Measurements from ENCODE around the gene XAB2.

XAB2 gene

DNA sequence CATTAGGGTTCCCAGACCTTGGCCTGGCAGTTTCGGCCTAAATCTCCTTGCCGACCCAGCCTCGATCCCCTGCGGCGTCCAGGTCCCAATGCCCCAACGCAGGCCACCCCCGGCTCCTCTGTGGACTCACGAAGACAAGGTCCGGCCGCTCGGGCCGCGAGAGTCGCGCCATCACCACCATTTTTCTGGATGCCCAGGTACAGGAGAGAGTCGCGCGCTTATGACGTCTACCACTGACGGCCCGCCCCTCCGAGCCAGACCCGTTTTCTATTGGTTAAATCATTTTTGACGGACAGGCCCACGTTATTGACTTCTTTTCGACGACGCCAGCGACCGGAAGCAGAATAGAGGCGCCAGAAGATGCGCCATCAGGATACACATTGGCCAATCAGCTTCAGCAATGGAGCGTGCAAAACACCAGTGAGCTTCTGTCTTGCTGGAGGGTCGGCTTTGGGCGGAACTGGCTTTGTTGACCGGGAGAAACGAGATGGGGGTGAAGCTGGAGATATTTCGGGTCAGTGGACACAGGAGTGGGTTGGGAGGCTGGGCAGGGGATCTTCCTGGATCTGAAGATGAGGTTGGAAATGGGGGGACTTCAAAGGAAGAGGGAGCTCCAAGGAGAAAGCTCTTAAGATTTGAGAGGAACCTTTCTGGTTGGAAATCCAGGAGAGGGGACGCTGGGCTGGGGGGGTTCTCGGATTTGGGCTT is at the start of gene XAB2, which contains the start of gene PET100:
Gene XAB2, minus strand, starts transcription at position 199 of the 708 bp plus-strand sequence. Its CDS starts 18 bp downstream, at position 181.
Gene PET100, plus strand, starts transcription at position 447 of the 708 bp plus-strand sequence. Its CDS starts 41 bp downstream, at position 488.
- DNase-seq = peak; percentile 99

DNA sequence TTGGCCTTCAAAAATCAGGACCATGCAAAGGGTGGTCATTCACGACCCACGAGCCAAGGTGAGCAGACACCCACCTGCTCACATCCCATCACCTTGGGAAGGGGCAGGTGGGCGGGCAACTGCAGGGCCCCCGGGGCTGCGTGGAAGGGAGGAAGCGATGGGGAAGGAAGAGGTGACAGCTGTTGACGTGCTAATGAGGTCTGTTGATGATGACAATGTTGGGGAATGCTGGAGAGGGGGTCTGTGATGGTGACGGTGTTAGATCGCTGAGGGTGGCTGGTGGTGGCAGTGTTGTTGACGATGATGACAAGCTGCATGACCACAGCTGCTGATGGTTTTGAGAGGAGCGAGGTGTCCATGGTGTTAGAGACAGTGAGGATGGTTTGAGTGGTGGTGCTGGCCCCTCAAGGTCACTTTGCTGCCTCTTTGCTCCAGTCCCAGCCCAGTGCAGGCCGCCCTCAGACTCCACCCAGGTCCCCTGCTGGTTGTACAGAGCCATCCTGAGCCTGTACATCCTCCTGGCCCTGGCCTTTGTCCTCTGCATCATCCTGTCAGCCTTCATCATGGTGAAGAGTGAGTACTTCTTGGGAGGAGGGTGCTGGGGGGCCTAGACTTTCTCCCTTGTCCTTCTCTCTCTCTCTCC is 48.4 kb upstream of the XAB2 start:
- no peak for DNase-seq

DNA sequence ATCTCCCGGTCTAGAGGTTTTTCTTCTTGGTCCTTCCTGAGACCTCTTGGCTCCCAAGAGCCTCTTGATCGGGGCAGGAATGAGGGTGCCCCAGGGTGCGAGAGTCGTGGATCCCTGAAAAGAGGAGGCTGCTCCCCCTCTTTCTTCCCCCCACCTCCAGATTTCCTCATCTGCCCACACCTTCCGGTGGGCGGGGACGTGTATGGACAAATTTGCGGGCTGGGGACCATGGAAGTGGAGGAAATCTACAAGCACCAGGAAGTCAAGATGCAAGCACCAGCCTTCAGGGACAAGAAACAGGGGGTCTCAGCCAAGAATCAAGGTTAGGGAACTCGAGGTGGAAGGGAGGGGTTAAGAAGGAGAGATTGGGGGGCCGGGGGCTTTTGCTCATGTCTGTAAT is 47.5 kb upstream of the XAB2 start, which contains the start of gene MCEMP1:
Gene MCEMP1, plus strand, starts transcription at position 237 of the 400 bp plus-strand sequence. Its CDS starts 31 bp downstream, at position 268.
- DNase-seq = no peak

DNA sequence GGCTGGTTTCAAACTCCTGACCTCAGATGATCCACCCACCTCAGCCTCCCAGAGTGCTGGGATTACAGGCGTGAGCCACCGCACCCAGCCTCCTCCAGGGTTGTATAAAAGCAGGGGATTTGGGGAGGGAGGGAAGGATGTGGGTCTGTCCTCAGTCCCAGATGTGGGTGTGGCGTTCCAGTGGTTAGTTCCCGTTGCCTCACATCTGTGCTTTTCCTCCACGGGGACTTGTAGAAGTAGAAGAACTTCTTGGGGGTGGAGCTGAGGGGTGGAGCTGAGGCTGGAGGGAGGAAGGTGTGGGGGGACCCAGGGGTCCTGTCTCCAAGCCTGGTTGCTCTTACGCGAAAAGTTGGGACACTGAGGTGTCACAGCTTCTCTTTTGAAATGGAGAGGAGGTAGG is 47.0 kb upstream of the XAB2 start:
- DNase-seq = no peak

DNA sequence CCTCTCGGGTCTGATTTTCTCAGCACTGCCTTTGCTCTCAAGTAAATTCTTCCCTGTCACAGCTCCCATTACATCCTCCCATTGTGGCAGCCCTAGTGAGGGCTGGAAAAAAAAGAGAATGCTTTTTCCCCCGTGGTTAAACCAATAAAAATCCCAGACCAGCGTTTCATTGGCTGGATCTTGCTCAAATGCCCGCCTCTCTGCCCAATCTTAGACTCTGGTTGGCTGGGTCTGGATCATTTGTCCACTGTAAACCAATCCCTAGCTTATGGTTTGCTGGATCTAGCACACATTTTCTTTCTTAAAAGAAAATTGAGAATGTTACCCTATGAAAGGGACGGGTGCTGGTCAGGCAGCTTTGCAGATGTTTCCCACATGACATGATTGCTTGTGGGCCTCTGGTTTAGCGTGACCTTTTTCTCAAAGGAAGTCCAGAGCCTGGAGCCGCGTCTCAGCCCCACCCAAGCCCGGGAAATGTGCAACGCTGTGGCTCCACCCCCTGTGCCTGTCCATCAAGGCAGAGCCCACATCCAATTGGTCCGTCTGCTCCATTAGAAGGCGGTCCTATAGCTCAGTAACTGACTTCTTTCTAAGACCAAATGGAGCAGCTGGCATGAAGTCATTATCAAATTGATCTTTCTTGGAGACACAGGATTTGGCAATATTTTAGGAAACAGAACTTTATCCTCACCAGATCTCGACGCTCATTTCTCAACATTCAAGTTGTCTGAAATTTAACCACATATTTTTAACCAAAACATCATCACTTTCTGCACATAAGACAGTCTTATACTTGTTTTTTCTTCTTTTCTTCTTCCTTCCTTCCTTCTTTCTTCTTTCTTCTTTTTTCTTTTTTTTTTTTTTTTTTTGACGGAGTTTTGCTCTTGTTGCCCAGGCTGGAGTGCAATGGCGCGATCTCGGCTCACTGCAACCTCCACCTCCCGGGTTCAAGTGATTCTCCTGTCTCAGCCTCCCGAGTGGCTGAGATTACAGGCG is 45.0 kb upstream of the XAB2 start:
- DNase-seq = peak; percentile 11

DNA sequence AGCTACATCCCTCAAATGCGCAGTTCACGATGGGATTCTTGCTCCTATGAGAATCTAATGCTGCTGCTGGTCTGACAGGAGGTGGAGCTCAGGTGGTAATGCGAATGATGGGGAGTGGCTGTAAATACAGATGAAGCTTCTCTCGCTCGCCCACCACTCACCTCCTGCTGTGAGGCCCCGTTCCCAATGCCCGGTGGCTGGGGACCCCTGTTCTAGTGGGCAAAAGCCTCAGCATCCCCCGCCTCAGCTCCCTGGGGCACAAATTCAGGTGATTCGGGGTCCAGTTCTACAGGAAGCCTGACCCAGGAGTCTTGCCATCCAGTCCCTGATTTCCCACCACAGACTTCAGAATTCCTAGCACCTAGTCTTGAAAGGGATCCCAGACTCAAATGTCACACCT is 43.2 kb upstream of the XAB2 start:
- DNase-seq = no peak

DNA sequence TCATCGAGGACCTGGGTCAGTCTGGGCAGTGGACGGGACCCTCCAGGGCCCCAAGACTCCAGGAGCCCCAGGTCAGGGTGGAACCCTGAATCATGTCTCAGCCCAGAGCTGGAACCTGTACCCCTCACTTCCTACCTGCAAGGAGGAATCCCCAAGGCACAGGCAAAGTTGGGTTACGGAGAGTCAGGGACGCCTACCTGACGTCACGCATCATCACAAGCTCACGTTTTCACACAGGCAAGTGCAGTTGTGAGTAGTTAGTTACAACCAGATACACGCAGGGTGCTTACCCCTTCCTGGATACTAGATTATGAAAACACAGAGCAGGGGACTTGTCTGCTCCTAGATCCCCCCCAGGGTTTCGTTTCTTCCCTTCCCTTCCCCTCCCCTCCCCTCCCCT is 41.4 kb upstream of the XAB2 start:
- no peak for DNase-seq

DNA sequence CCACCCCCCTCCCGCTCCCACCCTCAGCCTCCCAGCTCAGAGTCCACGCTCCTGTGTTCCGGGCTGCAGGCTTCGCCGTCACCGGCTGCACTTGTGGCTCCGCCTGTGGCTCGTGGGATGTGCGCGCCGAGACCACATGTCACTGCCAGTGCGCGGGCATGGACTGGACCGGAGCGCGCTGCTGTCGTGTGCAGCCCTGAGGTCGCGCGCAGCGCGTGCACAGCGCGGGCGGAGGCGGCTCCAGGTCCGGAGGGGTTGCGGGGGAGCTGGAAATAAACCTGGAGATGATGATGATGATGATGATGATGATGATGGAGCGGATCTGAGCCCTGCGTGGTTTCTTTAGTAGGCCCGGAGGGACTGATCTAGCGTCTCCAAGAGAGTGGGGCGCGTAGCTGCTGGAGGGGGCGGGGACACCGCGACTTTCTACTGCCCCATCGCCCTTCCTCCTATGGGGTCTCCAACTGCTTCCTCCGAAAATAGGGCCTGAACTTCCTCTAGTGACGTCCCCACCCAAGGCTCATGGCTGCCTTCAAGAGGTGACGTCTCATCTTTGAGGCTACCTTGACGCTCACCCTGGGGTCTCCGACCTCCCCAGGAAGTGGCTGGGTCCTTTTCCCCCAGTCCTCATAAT is 40.9 kb upstream of the XAB2 start:
- no peak for DNase-seq

DNA sequence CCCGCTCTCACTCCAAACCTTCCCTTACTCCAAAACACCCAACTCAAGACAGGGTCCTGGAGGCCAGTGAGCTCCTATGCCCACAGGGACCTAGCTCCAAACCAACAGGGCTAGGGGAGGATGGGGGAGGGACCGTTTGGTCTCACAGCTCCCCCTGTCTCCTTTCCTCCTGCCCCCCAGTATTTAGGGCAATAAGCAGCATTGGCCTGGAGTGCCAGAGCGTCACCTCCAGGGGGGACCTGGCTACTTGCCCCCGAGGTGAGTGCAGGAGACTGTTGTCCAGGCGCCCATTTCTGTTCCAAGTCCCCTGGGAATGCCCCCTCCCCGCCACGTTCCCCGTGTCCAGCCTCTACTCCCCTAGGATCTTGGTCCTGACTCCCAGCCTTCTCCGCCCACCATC is 40.3 kb upstream of the XAB2 start:
- DNase-seq = no peak

DNA sequence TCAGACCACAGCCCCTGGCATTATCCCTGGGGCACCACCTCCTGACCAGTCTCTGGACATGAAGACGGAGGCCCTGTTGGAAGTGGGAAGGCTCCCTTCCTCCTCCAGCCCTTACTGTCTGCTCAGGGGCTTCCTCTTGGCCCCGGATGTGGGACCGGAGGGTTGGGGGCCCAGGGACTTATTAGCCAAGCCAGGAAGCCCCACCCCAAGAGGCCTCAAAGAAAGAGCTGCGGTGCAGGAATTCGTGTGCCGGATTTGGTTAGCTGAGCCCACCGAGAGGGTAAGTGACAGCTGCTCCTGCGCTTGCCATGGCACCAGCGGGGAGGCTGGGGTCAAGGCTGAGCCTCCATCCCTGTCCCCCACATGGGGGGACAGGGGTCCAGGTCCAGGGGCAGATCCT is 39.5 kb upstream of the XAB2 start, which contains the start of gene RETN:
Gene RETN, plus strand, starts transcription at position 208 of the 400 bp plus-strand sequence. CDS start 278 bp downstream, outside the sequence.
- DNase-seq = no peak

DNA sequence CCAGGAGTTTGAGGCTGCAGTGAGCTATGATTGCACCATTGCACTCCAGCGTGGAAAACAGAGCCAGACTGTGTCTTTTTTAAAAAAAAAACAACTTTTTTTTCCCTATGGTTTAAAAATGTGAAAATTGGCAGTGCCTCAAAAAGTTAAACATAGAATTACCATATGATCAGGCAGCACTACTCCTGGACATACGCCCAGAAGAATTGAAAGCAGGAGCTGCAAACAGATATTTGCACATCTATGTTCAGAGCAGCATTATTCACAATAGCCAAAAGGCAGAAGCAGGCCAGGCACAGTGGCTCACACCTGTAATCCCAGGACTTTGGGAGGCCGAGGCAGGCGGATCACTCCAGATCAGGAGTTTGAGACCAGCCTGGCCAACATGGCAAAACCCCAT is 35.7 kb upstream of the XAB2 start:
- DNase-seq = no peak

DNA sequence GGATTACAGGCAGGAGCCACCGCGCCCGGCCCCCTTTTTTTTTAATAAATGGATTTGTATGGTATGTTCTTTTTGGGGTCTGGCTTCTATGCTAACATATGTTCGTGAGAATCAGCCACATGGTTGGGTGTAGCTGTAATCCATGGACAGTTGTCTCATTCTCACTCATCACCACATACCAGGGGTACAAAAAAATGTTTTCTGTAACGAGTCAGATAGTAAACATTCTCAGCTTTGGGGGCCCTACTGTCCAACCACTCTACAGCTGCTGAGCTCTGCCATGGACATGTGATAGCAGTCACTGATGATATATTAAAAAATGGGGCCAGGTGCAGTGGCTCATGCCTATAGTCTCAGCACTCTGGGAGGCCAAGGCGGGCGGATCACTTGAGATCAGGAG is 34.4 kb upstream of the XAB2 start:
- no peak for DNase-seq

DNA sequence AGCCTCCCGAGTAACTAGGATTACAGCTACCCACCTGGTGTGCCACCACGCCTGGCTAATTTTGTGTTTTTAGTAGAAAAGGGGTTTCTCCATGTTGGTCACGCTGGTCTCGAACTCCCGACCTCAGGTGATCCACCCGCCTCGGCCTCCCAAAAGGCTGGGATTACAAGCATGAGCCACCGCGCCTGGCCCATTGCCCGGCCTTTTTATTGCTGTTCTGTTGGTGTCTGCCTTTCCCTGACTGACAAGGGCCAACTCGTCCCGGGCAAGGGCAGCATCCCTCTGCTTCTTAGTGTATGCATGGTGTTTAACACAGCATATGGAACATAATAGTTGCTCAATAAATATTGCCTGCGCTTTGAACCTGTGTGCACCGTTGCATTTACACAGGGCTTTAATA is 33.3 kb upstream of the XAB2 start:
- no peak for DNase-seq

DNA sequence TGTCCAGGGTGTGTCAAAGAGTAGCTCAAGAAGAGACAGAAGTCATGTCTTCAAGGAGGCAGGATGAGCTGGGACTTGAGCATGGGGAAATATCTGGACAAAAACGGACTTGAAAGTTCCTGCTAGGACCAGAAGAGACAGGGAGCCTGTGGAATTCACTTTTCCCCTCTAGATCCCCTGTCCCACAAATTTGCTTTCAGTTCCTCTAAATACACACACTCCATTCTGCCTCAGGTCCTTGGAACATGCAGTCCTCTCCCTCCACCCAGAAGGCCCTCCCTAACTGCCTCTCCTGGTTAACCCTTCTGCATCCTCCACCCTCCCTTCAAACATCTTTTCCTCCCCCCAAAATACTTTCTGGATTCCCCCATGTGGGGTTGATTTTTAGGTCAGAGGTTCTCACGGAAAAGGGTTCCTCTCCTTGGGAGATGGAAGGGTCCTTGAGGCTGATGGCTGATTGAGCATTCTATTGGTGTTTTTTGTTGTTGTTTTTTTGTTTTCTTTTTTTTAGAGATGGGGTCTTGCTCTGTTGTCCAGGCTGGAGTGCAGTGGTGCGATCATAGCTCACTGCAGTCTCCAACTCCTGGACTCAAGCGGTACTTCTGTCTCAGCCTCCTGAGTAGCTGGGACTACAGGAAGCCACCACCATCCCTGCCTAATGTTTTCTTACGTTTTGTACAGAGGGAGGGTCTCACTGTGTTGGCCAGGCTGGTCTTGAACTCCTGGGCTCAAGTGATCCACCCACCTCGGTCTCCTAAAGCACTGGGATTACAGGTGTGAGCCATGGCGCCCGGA is 32.6 kb upstream of the XAB2 start:
- DNase-seq = no peak

DNA sequence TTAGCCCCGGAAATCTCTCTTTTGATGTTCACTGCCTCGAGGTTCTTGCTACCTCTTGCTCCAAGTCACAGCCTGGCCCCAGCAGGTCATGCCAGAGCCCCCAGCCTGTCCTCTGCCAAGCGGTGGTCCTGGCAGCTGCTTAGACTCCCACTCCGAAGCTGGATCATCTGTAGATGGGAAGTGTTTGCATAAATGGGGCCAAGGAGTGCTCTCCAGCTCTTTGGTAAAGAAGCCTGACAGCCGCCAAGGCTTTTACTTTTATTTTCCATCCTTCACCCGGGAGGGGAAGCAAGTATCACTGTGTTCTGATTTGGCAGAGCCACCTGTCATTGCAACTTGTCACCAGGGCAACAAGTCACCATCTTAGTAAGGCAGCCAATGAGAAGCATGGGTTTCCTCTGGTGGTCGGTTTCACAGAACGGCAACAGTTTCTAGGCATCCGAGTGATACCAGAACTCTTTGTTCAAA is 28.9 kb upstream of the XAB2 start:
- DNase-seq = peak; percentile 18

DNA sequence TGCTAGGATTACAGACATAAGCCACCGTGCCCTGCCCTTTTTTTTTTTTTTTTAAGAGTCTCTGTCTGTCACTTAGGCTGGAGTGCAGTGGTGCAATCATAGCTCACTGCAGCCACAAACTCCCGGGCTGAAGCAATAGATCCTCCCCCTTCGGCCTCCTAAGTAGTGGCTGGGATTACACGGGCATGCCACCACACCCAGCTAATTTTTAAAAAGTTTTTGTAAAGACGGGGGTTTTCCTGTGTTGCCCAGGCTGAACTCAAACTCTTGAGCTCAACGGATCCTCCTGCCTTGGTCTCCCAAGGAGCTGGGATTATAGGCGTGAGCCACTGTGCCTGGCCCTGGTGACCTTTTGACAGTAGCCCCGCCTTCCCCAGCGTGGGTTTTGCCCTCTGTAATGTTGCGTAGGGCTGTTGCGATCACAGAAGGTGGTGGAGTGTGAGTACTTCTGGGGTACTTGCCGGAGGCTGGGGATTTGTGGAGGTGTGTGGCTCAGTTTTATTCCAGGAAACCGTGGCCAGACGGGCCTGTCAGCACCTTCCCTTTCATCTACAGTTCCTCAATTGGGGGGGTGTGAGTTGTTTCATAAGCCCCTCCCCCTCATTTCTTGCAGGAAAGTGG is 27.9 kb upstream of the XAB2 start:
- DNase-seq = no peak

DNA sequence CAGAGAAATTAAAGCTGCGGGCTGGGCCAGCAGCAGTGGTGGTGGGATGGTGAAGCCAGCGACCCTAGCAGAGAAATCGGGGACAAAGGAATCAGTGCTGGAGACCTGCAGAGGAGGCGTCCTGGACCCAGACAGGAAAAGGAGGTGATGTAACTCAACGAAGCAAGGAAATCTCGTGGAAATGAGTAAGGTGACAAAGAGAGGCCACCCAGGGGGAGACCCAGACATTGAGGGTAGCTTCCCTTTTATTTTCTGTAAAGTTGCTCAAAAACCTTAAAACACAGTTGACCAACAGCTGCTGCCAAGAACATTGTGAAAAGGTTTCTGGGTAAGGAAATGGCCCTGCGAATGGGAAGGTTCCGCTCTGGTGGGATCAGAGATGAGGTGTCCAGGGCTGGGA is 26.2 kb upstream of the XAB2 start:
- DNase-seq = no peak

DNA sequence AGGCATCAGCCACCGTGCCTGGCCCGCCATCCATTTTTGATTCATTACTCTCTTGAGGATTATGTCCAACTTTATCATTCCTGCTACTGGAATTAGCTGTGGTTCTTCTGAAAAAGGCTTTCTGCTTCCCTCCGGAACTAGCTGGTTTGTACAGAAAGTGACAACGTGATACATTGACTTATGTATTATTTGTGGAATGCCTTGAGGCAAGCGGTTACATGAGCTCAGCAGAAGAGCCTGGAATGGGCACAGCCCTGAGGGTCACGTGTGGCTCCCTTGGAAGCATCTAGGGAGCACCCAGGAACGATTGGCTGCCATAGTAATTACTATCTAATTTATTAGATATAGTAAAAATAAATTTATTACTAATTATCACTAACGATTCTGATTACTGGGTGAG is 25.1 kb upstream of the XAB2 start:
- no peak for DNase-seq

DNA sequence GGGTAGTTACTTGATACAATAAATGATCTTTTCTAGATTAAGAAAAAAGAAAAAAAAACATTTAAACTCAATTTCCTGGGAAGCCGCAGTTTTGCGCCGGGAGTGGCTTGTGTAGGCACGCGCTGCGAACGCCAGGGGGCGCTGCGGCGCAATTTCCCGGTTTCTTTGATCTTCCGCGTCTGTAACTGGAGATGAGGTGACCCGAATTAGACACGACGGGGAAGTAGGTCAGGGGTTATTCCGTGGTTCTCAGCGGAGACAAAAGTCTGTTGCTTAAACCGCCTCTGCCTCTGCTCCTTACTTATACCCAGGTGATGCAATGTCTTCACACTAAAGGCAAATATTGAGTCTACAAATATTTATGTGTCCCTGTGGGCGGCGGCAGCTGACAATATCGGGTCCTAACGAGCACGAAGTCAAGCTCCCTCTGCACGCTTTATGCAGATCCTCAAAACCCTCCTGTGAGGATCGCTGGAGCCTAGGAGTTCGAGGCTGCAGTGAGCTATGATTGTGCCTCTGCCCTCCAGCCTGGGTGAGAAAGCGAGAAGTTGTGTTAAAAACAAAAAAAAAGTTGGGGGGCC is 22.8 kb upstream of the XAB2 start:
- DNase-seq = peak; percentile 54

DNA sequence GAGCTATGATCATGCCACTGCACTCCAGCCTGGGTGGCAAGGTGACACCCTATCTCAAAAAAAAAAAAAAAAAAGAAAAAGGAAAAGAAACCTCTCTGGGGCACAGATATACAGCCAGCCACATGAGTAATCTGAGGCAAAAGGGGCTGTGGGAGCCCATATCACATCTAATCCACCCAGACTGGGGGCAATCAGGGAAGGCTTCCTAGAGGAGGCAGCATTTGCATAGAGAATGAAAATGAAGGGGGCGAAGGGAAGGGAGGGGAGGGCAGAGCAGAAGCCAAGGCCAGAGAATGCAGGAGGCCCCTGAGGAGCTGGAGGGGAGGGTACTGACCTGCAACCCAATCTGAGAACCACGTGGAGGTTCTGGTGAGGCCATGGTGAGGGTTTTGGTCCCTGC is 20.8 kb upstream of the XAB2 start:
- no peak for DNase-seq
